GM12872 (cell line): ENCODE measurements around the gene TCEA2.

Experiments used
- CTCF ChIP-seq: IDR thresholded peaks from 3 replicates; pipeline ENCODE4 v1.5.1; 2011; ENCODE audit warnings: low read depth, mild to moderate bottlenecking, low read length, moderate library complexity; ENCODE audit not compliant: insufficient read depth

The TCEA2 gene

GRCh38 chr20:64110411-64111068 lies 47.5 kb downstream of the TCEA2 start:
- no peak for TF ChIP-seq CTCF

- TF ChIP-seq CTCF = no peak
These were observed 49.0 kb downstream of the TCEA2 start for GRCh38 chr20:64111841-64112641.

DNA sequence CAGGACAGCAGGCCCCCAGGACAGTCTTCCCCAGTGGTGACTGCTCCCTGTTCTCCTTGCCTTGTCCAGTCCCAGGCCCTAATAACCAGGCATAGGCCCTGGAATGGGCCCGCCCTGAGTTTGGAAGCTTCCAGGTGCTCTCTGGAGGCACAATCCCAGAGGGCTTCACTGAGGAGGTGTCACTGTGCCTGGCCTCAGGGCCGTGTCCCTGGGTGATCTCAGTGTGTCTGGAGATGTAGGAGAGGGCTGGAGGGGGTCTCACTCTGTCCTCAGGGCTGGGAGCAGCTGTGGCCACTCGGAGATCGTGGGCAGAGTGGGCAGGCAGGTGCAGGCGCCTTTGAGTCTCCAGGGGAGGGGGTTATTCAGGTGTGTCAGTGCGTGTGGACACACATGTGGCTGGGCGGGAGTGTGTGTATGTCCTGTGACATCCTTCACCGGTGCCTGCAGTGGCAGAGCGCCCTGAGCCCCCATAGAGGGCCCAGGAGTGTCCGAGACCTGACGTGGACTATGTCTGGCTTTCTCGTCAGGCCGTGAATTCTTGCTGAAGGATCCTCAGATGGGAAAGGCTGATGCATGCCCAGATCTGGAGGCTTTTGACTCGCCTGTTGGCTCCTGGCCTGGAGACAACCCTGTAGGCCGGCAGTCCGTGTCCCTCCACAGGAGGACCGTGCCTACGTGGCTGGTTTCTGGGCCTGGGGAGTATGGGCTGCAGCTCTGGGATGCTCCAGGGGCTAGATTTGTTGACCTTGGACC lies 49.9 kb downstream of the TCEA2 start:
- TF ChIP-seq CTCF = no peak

DNA sequence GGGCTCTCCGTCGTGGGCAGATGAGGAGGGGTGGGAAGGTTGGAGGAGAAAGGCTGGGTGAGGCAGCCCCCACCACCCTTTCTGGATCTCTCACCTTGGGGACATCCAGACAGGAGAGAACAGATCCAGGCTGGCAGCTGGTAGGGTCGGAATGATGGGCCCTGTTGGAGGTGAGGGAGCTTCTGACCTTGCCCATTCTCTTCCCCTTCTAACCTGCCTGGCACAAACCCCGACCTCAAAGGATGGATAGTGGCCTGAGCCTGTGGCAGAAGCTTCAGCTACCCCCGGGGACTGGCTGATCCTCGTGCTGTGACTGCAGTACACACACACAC lies 50.4 kb downstream of the TCEA2 start:
- TF ChIP-seq CTCF = no peak

DNA sequence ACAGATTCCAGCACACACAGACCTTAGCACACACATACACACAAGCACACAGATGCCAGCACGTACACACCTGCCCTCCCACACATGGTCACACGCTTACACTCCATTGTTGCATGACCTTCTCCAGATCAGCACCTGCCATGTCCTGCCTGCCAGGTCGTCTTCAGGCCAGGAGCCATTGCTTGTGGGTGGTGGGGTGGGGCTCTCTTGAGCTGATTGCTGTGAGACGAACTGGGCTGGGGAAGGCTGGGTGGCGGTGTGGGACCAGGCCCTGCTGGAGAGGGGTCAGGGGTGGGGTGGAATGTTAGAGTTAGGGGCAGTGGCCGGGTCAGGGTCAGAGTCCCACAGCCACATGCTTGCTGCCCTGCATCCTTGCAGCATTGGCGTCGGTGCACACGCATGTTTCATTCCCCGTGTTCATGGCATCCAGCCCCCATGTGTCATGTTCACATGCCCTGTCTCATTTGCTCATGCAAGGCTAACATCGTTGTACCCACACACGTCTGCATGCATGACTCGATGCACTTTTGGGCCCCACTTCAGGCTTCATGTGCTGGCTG lies 50.9 kb downstream of the TCEA2 start:
- TF ChIP-seq CTCF = no peak

- no peak for TF ChIP-seq CTCF
These were observed 51.5 kb downstream of the TCEA2 start for GRCh38 chr20:64114356-64114971.
